ENCODE data around the gene FDX2.

- no peak for TF ChIP-seq POLR2A (IDR thresholded peaks at IDR 0.05)
- no peak for TF ChIP-seq CTCF (IDR thresholded peaks at IDR 0.05)
Measured at GRCh38 chr19:10284065-10284959, 31.5 kb downstream of the FDX2 start.
